HepG2 (cell line): Measurements from ENCODE around the gene DMXL1. TPM values are rescaled to one million over a fixed set of nuclear protein-coding genes. Genes with fewer than 3 reads are reported as not detected.
"Not testable (repeated sequence)": the region's sequence is repeated elsewhere in the genome, so short reads cannot be mapped to it uniquely, and the experiment has no call there.

Experiments
- ATAC-seq: fragments of 200-7000 bp; cut with Tn5 transposase; 3 replicates; pipeline ENCODE4 v1.9.1; 2020; ENCODE audit warnings: mild to moderate bottlenecking, moderate library complexity
- BruUV-seq: library from RNA; stranded (reverse); fragments of 400-500 nt; replicated peaks from 2 replicates; lab custom pipeline; 2021; lab: Mats Ljungman, UMichigan
- CTCF ChIA-PET: fragments of 300-600 bp; formaldehyde crosslinking; extraction: SDS; loops from one replicate; lab custom pipeline; 2021; ENCODE audit warnings: low total read pairs, inconsistent platforms, low intra/inter-chr PET ratio; lab: Yijun Ruan, JAX
- POLR2A ChIA-PET: fragments of 350-600 bp; sonication (Branson Sonifier 250); formaldehyde crosslinking; loops from one replicate; lab custom pipeline; 2020; ENCODE audit warnings: antibody characterized with exemption, inconsistent platforms; lab: Yijun Ruan, JAX
- DNase-seq: peaks from one replicate; pipeline ENCODE4 v3.0.0-alpha.2; 2015; ENCODE audit warnings: low spot score
- FAIRE-seq: peaks from 3 replicates; lab custom pipeline; 2011; peaks lifted over from hg19 to GRCh38; lab: Jason Lieb, UNC
- H2AFZ ChIP-seq: one replicate; pipeline ENCODE4 v1.6.1; 2011; ENCODE audit warnings: low read length, inconsistent platforms
- H3K27ac ChIP-seq: fragments of 300-600 bp; 3 replicates; pipeline ENCODE4 v1.8.0; 2011; ENCODE audit warnings: mixed run types, mild to moderate bottlenecking, mixed read lengths, low read length, inconsistent platforms; ENCODE audit not compliant: insufficient read depth; ENCODE audit errors: extremely low read length
- H3K27me3 ChIP-seq, 2 experiments: fragments of 200-600 bp in 1 of 2; 2 replicates in 1 of 2; 3 replicates in 1 of 2; pipeline versions ENCODE4 v1.6.0 to v1.8.0; 2011; ENCODE audit warnings: low read length in 2 of 2, mild to moderate bottlenecking in 2 of 2, moderate library complexity in 2 of 2, inconsistent platforms in 1 of 2; ENCODE audit not compliant: insufficient read depth in 2 of 2, control insufficient read depth in 1 of 2
- H3K36me3 ChIP-seq, 2 experiments: fragments of 200-600 bp in 1 of 2; replicated peaks in 1 of 2; 2 replicates in 1 of 2; 3 replicates in 1 of 2; pipeline versions ENCODE4 v1.5.1 to v1.8.0; 2011; ENCODE audit warnings: low read length in 2 of 2, inconsistent platforms in 1 of 2; ENCODE audit not compliant: insufficient read depth in 2 of 2, control insufficient read depth in 1 of 2
- H3K4me1 ChIP-seq: 2 replicates; pipeline ENCODE4 v1.5.1; 2012; ENCODE audit warnings: low read length, inconsistent platforms; ENCODE audit not compliant: insufficient read depth
- H3K4me2 ChIP-seq: 2 replicates; pipeline ENCODE4 v1.6.0; 2011; ENCODE audit warnings: low read depth, low read length, inconsistent platforms
- H3K4me3 ChIP-seq, 3 experiments: fragments of 200-600 bp in 1 of 3; sonication (generic), shearing (Covaris generic) in 1 of 3; replicated peaks in 1 of 3; 2 replicates each; pipeline ENCODE4 v1.5.1; 2011 to 2016; ENCODE audit warnings: low read length in 3 of 3, inconsistent platforms in 2 of 3, low read depth in 2 of 3, mild to moderate bottlenecking in 2 of 3, control low read depth in 1 of 3, mixed read lengths in 1 of 3; ENCODE audit not compliant: insufficient read depth in 1 of 3
- H3K79me2 ChIP-seq: one replicate; pipeline ENCODE4 v1.6.1; 2011; ENCODE audit warnings: low read length, inconsistent platforms; ENCODE audit not compliant: insufficient read depth
- H3K9ac ChIP-seq: 2 replicates; pipeline ENCODE4 v1.6.0; 2011; ENCODE audit warnings: mild to moderate bottlenecking, low read depth, low read length, inconsistent platforms; ENCODE audit not compliant: insufficient read depth
- H3K9me3 ChIP-seq: 2 replicates; pipeline ENCODE4 v1.5.1; 2012; ENCODE audit warnings: mild to moderate bottlenecking, low read length
- H4K20me1 ChIP-seq: 2 replicates; pipeline ENCODE4 v1.6.0; 2011; ENCODE audit warnings: inconsistent platforms, mild to moderate bottlenecking, low read length, moderate library complexity; ENCODE audit not compliant: insufficient read depth
- ASH2L ChIP-seq: fragments of 300-600, 200-600 bp; sonication (generic); IDR thresholded peaks from 2 replicates; pipeline ENCODE4 v1.7.0; 2017; ENCODE audit warnings: low read depth, mild to moderate bottlenecking, moderate library complexity, mixed read lengths, low read length; ENCODE audit not compliant: insufficient read length
- JUN ChIP-seq: sonication (generic); formaldehyde crosslinking; IDR thresholded peaks from 2 replicates; pipeline ENCODE4 v1.4.0; 2020; ENCODE audit warnings: mild to moderate bottlenecking, missing genetic modification reagents
- MLXIP ChIP-seq: sonication (generic); formaldehyde crosslinking; IDR thresholded peaks from 2 replicates; pipeline ENCODE4 v1.9.0; 2021; ENCODE audit warnings: missing genetic modification reagents, borderline replicate concordance
- SMARCC2 ChIP-seq: fragments of 450-650 bp; IDR thresholded peaks from 2 replicates; pipeline ENCODE4 v1.6.1; 2017; ENCODE audit warnings: antibody characterized with exemption, mild to moderate bottlenecking
- STAT5B ChIP-seq: sonication (generic); formaldehyde crosslinking; IDR thresholded peaks from 2 replicates; pipeline ENCODE4 v1.4.0; 2020; ENCODE audit warnings: missing genetic modification reagents
- TARDBP ChIP-seq: sonication (generic); formaldehyde crosslinking; IDR thresholded peaks from 2 replicates; pipeline ENCODE4 v1.8.0; 2022; ENCODE audit warnings: mild to moderate bottlenecking, missing genetic modification reagents
- ZNF292 ChIP-seq: sonication (generic); formaldehyde crosslinking; IDR thresholded peaks from 2 replicates; pipeline ENCODE4 v1.8.1; 2022; ENCODE audit warnings: mild to moderate bottlenecking, low read depth, missing genetic modification reagents, borderline replicate concordance
- ZNF296 ChIP-seq: sonication (generic); formaldehyde crosslinking; conservative IDR thresholded peaks from 2 replicates; pipeline ENCODE4 v1.5.0; 2020; ENCODE audit warnings: mild to moderate bottlenecking, missing genetic modification reagents
- ZNF564 ChIP-seq: sonication (generic); formaldehyde crosslinking; IDR thresholded peaks from 2 replicates; pipeline ENCODE4 v1.8.1; 2023; ENCODE audit warnings: mild to moderate bottlenecking, missing genetic modification reagents
- ZNF709 ChIP-seq: sonication (generic); formaldehyde crosslinking; IDR thresholded peaks from 2 replicates; pipeline ENCODE4 v1.5.0; 2020; ENCODE audit warnings: mild to moderate bottlenecking, missing genetic modification reagents
- ZSCAN9 ChIP-seq: IDR thresholded peaks from 2 replicates; pipeline ENCODE4 v1.6.1; 2016; ENCODE audit warnings: borderline replicate concordance
- WGBS: methylation state at CpG from one replicate; pipeline ENCODE4 v1.1.6; 2017; ENCODE audit warnings: low lambda C conversion rate; 5-methylcytosine and 5-hydroxymethylcytosine counted together
- in situ Hi-C: cut with HindIII; loops from 2 replicates; pipeline ENCODE4 v1.10.0; 2017; ENCODE audit warnings: low pct_unique_long_range_greater_than_20kb; ENCODE audit not compliant: extremely low pct_ligation_motif_present
- intact Hi-C: fragments of 100-400 bp; cut with micrococcal nuclease; formaldehyde crosslinking; loops from one replicate; pipeline ENCODE4 v1.10.0; 2022; ENCODE audit not compliant: unreplicated experiment
- polyA plus RNA-seq, 8 experiments: library from polyadenylated mRNA; depleted of rRNA in 3 of 8; stranded (reverse) in 7 of 8; unstranded in 1 of 8; fragments of >200 nt; fragmentation: Illumina TruSeq in 4 of 8; extraction: Trizol in 4 of 8; gene quantifications; 2 replicates each; pipeline versions ENCODE4 v1.2.1 to v1.2.3, GENCODE V29; 2011 to 2016; ENCODE audit warnings: low read depth in 4 of 8, missing spikeins in 1 of 8, mixed read lengths in 1 of 8; ENCODE audit not compliant: insufficient read depth in 1 of 8
- total RNA-seq, 5 experiments: library from RNA; depleted of rRNA; stranded (reverse); fragments of >200 nt; fragmentation: Illumina TruSeq; extraction: Trizol; gene quantifications; 2 replicates each; pipeline ENCODE4 v1.2.3, GENCODE V29; 2016; ENCODE audit warnings: low read depth in 1 of 5
- TF ChIP-seq, protein P1 (sequence below): sonication (generic); formaldehyde crosslinking; IDR thresholded peaks from 2 replicates; pipeline ENCODE4 v1.5.0; 2020; ENCODE audit warnings: missing genetic modification reagents, mild to moderate bottlenecking, borderline replicate concordance

The DMXL1 gene
- total and polyA plus RNA-seq, 2 of the 13 experiments (the other 11 are each of a cell fraction or from before 2014, with no cell fraction given): 6.9 to 18.6 TPM

GRCh38 chr5:119179857-119180641 is 109.2 kb downstream of the DMXL1 start:
- WGBS: 100% methylated on average over 1 of the region's 1 CpG
- no peak overlapping the region for H2AFZ ChIP-seq
- H3K27me3 ChIP-seq: no peaks in the 10 kb centered on the region
- H3K9me3 ChIP-seq: no peaks in the 10 kb centered on the region
- no peak overlapping the region for H3K4me2 ChIP-seq
- no peak overlapping the region for H3K27ac ChIP-seq
- no peak for DNase-seq
- CTCF ChIA-PET: no interaction called here
- no peak for FAIRE-seq
- H3K4me1 ChIP-seq: no peaks in the 10 kb centered on the region
- BruUV-seq: no TSS peak
- no peak overlapping the region for H3K9ac ChIP-seq
- H3K36me3 ChIP-seq: peaks cover 0 to 6% of the 10 kb centered on the region in 2 experiments; a peak in 1 of 5 replicates
- intact Hi-C loops: no loop called here
- no peaks in the 10 kb centered on the region for H4K20me1 ChIP-seq
- in situ Hi-C loops: no loop called here
- POLR2A ChIA-PET: no interaction called here
- no peak overlapping the region for H3K4me3 ChIP-seq
- no peaks in the 10 kb centered on the region for H3K79me2 ChIP-seq
- no peak for ATAC-seq
- TF ChIP-seq JUN: no peak
- TF ChIP-seq ASH2L: no peak
- TF ChIP-seq ZNF564 (CRISPR knock-in tag): no peak
- no peak for TF ChIP-seq STAT5B (CRISPR knock-in tag)
- TF ChIP-seq ZSCAN9 (CRISPR knock-in tag): no peak
- TF ChIP-seq SMARCC2: no peak
- no peak for TF ChIP-seq ZNF296 (CRISPR knock-in tag)
- TF ChIP-seq ZNF292 (CRISPR knock-in tag): no peak
- TF ChIP-seq, protein P1, sequence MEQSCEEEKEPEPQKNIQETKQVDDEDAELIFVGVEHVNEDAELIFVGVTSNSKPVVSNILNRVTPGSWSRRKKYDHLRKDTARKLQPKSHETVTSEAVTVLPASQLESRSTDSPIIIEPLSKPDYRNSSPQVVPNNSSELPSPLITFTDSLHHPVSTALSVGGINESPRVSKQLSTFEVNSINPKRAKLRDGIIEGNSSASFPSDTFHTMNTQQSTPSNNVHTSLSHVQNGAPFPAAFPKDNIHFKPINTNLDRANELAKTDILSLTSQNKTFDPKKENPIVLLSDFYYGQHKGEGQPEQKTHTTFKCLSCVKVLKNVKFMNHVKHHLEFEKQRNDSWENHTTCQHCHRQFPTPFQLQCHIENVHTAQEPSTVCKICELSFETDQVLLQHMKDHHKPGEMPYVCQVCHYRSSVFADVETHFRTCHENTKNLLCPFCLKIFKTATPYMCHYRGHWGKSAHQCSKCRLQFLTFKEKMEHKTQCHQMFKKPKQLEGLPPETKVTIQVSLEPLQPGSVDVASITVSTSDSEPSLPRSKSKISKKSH (CRISPR knock-in tag): no peak
- no peak for TF ChIP-seq MLXIP
- TF ChIP-seq ZNF709: no peak
- no peak for TF ChIP-seq TARDBP (CRISPR knock-in tag)
- TF ChIP-seq, all 625 proteins: peak for 0

DNA sequence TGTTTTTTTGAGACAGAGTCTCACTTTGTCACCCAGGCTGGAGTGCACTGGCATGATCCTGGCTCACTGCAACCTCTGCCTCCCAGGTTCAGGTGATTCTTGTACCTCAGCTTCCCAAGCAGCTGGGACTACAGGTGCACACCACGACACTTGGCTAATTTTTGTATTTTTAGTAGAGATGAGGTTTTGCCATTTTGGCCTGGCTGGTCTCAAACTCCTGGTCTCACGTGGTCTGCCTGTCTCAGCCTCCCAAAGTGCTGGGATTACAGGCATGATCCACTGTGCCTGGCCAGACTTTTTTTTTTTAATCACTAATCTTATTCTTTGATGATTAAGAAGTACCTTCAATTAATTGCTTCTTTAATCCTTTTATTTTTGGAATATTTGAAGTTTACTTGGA is 114.6 kb downstream of the DMXL1 start:
- H3K4me2 ChIP-seq, H3K36me3 ChIP-seq, H3K4me3 ChIP-seq, CTCF ChIA-PET, H3K79me2 ChIP-seq, in situ Hi-C loops, ATAC-seq, H3K9me3 ChIP-seq, DNase-seq, intact Hi-C loops, BruUV-seq, H4K20me1 ChIP-seq, H2AFZ ChIP-seq, H3K27me3 ChIP-seq, FAIRE-seq, H3K27ac ChIP-seq, H3K4me1 ChIP-seq, H3K9ac ChIP-seq, POLR2A ChIA-PET: not testable (repeated sequence)
- 94% methylated on average over 2 of the region's 2 CpGs for WGBS
